Measurements from ENCODE around the gene EPAS1. TPM values are rescaled to one million over a fixed set of nuclear protein-coding genes. Genes with fewer than 3 reads are reported as not detected.
A peak's percentile ranks its signal among the peaks of the same experiment; 100 is the strongest.

The EPAS1 gene
- polyA plus RNA-seq, 10 donors, result 29.2 to 48.0 (median 38.0) TPM

- DNase-seq, result no peak
Measured at GRCh38 chr2:46361920-46362666, 64.9 kb downstream of the EPAS1 start.

GRCh38 chr2:46362667-46363012 lies 65.4 kb downstream of the EPAS1 start:
- no peak for DNase-seq

GRCh38 chr2:46363535-46364170 lies 66.4 kb downstream of the EPAS1 start:
- no peak for DNase-seq

- peak; percentile 29 to 55 (median 36) for DNase-seq
Measured at GRCh38 chr2:46364797-46365457, 67.7 kb downstream of the EPAS1 start.

GRCh38 chr2:46365913-46366667 lies 68.9 kb downstream of the EPAS1 start:
- DNase-seq, result no peak

- no peak for DNase-seq
Measured at GRCh38 chr2:46366668-46367052, 69.5 kb downstream of the EPAS1 start.

- no peak for DNase-seq
Measured at GRCh38 chr2:46367286-46367685, 70.1 kb downstream of the EPAS1 start.

- no peak for DNase-seq
Measured at GRCh38 chr2:46368401-46368800, 71.2 kb downstream of the EPAS1 start.

GRCh38 chr2:46369783-46370182 lies 72.6 kb downstream of the EPAS1 start:
- DNase-seq, result no peak

- no peak for DNase-seq
Measured at GRCh38 chr2:46371854-46372253, 74.6 kb downstream of the EPAS1 start.

GRCh38 chr2:46372475-46372874 lies 75.3 kb downstream of the EPAS1 start:
- DNase-seq, result no peak

- DNase-seq, result no peak
Measured at GRCh38 chr2:46373238-46373637, 76.0 kb downstream of the EPAS1 start.

GRCh38 chr2:46375566-46376125 lies 78.4 kb downstream of the EPAS1 start:
- no peak for DNase-seq

- DNase-seq, result no peak
Measured at GRCh38 chr2:46376586-46376985, 79.4 kb downstream of the EPAS1 start.

GRCh38 chr2:46377101-46377581 lies 79.9 kb downstream of the EPAS1 start:
- peak in 1 of 3 donors; percentile 31 for DNase-seq

- DNase-seq, result no peak
Measured at GRCh38 chr2:46377666-46378560, 80.7 kb downstream of the EPAS1 start.

- no peak for DNase-seq
Measured at GRCh38 chr2:46378616-46379015, 81.4 kb downstream of the EPAS1 start.

- peak in 1 of 3 donors; percentile 29 for DNase-seq
Measured at GRCh38 chr2:46379213-46380037, 82.2 kb downstream of the EPAS1 start.

- no peak for DNase-seq
Measured at GRCh38 chr2:46380038-46380940, 83.1 kb downstream of the EPAS1 start.

Data from muscle of back (tissue), 11 donors.